ENCODE measurements around the gene MAP3K7CL.

Gene MAP3K7CL

GRCh38 chr21:29182691-29183092 lies 52.2 kb downstream of the MAP3K7CL start:
- TF ChIP-seq, protein P1, sequence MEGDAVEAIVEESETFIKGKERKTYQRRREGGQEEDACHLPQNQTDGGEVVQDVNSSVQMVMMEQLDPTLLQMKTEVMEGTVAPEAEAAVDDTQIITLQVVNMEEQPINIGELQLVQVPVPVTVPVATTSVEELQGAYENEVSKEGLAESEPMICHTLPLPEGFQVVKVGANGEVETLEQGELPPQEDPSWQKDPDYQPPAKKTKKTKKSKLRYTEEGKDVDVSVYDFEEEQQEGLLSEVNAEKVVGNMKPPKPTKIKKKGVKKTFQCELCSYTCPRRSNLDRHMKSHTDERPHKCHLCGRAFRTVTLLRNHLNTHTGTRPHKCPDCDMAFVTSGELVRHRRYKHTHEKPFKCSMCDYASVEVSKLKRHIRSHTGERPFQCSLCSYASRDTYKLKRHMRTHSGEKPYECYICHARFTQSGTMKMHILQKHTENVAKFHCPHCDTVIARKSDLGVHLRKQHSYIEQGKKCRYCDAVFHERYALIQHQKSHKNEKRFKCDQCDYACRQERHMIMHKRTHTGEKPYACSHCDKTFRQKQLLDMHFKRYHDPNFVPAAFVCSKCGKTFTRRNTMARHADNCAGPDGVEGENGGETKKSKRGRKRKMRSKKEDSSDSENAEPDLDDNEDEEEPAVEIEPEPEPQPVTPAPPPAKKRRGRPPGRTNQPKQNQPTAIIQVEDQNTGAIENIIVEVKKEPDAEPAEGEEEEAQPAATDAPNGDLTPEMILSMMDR (IDR thresholded peaks at IDR 0.05; ENCODE audit: low read depth, low read length, missing control alignments) = no peak
- peak overlapping the region; percentile 1; the same call in 1 of the 2 replicates for H3K4me3 ChIP-seq (ENCODE audit: low read depth, low read length)
- DNase-seq (ENCODE audit: low read depth) = no peak

- H3K4me3 ChIP-seq (ENCODE audit: low read depth, low read length) = no peak overlapping the region
- TF ChIP-seq, protein P1 (IDR thresholded peaks at IDR 0.05; ENCODE audit: low read depth, low read length, missing control alignments) = no peak
- DNase-seq (ENCODE audit: low read depth) = no peak
Observed at GRCh38 chr21:29184037-29184436, 53.6 kb downstream of the MAP3K7CL start.

DNA sequence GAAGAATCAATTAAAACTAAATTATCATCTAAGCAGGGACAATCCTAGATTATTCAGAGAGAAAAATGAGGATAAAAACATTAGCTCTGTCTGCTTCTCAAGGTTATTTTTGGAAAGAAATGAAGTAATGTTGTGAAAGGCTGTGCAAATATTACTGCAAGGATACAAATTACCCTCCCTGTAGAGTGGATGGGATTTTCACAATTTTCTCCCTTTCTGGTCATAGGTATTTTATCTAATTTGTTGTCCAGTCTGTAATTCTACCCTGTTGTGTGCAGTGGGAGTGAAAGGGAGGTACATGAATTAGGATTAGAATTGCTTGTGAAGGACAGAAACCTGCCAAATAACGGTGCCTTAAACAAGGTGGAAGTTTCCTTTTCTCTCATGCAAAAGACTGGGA lies 54.7 kb downstream of the MAP3K7CL start:
- DNase-seq (ENCODE audit: low read depth) = no peak
- TF ChIP-seq, protein P1 (IDR thresholded peaks at IDR 0.05; ENCODE audit: low read depth, low read length, missing control alignments) = no peak

DNA sequence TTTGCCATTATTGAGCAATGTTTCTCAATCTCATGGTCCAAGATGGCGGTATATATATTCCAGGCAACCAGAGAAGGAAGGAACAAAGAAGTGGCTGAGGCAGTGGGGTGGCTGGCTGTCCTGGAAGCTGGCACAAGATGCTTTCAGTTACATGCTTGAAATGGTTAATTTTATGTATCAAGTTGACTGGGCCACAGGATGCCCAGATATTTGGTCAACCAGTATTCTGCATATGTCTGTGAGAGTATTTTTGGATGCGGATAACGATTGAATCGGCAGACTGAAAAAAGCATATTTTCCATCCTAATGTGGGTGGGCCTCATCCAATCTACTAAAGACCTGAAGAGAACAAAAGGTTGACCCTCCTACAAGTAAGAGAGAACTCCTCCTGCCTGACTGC lies 55.2 kb downstream of the MAP3K7CL start:
- DNase-seq (ENCODE audit: low read depth) = no peak
- no peak overlapping the region for H3K4me3 ChIP-seq (ENCODE audit: low read depth, low read length)
- TF ChIP-seq, protein P1 (IDR thresholded peaks at IDR 0.05; ENCODE audit: low read depth, low read length, missing control alignments) = no peak

More for the DNA sequence above, 54.7 kb downstream of the MAP3K7CL start:
- no peak overlapping the region for H3K4me3 ChIP-seq (ENCODE audit: low read depth, low read length)

DNA sequence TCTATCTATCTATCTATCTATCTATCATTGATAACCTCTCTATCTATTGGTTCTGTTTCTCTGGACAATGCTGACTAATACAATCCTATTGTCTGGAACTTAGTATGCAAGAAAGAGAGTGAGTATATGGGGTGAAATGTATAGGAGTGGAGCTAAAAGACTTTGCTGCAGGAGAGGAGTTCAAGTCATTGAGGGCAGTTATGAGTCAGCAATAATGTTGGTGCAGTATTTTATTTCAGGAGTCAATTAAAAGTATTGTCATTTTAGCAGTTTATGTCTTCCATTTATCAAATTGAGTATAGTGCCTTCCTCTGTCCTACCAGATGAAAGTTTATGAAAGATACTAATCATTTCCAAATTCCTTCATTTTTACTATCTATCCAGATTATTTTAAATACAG lies 55.8 kb downstream of the MAP3K7CL start:
- no peak for DNase-seq (ENCODE audit: low read depth)
- no peak overlapping the region for H3K4me3 ChIP-seq (ENCODE audit: low read depth, low read length)
- TF ChIP-seq, protein P1 (IDR thresholded peaks at IDR 0.05; ENCODE audit: low read depth, low read length, missing control alignments) = no peak

DNA sequence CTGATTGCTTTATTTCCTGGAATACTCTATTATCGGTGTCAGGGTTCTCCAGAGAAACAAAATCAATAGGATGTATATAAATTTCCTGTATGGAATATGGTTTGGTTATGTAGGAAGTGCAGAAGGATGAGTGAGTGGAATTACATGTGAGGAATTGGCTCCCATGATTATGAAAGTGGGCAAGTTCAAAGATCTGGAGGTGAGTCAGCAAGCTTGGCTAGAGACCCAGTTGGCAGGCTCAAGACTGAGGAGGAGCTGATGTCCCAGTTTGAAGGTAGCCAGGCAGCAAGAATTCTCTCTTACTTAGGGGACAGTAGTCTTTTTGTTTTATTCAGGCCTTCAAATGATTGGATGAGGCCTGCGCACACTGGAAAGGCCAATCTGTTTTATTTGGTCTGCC lies 57.5 kb downstream of the MAP3K7CL start:
- H3K4me3 ChIP-seq (ENCODE audit: low read depth, low read length) = no peak overlapping the region
- no peak for DNase-seq (ENCODE audit: low read depth)
- TF ChIP-seq, protein P1 (IDR thresholded peaks at IDR 0.05; ENCODE audit: low read depth, low read length, missing control alignments) = no peak

- no peak overlapping the region for H3K4me3 ChIP-seq (ENCODE audit: low read depth, low read length)
- TF ChIP-seq, protein P1 (IDR thresholded peaks at IDR 0.05; ENCODE audit: low read depth, low read length, missing control alignments) = no peak
- DNase-seq (ENCODE audit: low read depth) = no peak
Observed at GRCh38 chr21:29189353-29189752, 58.9 kb downstream of the MAP3K7CL start.

Measured in GM12864 (cell line).